Kidney tubule cell (primary cell): ENCODE data around the gene TMEM119.
"Not testable (repeated sequence)": the region's sequence is repeated elsewhere in the genome, so short reads cannot be mapped to it uniquely, and the experiment has no call there.

Experiments
- DNase-seq: peaks from one replicate; pipeline ENCODE4 v3.0.0-alpha.2; 2018; ENCODE audit warnings: low spot score

TMEM119 gene

DNA sequence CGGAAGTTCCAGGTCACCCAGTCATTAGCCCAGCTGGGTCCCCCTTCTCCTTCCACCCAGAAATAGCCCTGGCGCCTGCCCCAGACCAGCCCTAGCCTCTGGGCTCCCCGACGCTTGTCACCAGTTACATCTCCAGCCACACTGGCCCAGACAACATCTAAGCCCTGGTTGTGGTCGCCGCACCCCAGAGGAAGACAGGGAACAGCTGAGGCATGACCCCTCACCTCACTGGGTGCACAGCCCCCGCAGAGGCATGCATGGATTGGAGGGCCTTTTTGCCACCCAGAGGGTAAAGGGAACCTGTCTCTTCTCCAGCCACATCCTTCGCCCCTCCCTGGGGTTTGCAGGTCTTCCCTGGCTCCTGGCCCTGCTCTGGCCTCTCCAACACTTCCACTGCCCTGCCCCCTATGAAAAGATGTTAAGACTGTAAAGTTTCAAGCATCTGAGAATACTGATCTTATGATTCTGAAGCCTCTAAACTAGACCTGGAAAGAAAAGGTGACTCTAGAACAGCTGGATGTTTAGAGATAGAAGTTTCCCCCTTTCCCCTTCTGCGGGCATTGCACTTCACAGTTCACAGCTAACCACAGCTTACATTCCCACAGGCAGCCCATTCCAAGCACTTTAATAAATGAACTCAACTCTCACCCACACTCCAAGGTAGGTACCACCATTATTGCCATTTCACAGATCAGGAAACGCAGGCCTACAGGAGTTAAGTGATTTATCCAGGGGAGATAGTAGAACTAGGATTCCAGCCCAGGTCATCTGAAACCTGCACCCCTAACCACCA lies 14.7 kb downstream of the TMEM119 start:
- DNase-seq: no peak

DNA sequence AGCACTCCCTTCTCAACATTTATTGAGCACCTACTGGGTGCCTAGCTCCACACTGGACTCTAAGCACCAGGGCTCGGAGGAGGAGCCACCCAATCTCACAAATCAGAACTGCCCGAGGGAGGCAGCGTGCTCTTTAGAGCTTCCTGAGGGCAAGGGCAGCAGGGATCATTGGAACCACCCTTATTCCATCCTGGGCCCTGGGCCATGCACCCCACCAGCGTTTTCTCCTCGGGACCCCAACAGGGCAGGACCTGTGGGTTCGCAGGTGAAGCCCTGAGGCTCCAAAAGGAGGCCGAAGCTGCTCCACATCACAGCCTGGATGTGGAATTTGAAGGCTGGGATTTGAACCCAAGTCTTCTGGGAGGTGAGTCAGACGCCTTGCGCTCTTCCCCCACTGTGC lies 15.4 kb downstream of the TMEM119 start:
- DNase-seq: no peak

DNA sequence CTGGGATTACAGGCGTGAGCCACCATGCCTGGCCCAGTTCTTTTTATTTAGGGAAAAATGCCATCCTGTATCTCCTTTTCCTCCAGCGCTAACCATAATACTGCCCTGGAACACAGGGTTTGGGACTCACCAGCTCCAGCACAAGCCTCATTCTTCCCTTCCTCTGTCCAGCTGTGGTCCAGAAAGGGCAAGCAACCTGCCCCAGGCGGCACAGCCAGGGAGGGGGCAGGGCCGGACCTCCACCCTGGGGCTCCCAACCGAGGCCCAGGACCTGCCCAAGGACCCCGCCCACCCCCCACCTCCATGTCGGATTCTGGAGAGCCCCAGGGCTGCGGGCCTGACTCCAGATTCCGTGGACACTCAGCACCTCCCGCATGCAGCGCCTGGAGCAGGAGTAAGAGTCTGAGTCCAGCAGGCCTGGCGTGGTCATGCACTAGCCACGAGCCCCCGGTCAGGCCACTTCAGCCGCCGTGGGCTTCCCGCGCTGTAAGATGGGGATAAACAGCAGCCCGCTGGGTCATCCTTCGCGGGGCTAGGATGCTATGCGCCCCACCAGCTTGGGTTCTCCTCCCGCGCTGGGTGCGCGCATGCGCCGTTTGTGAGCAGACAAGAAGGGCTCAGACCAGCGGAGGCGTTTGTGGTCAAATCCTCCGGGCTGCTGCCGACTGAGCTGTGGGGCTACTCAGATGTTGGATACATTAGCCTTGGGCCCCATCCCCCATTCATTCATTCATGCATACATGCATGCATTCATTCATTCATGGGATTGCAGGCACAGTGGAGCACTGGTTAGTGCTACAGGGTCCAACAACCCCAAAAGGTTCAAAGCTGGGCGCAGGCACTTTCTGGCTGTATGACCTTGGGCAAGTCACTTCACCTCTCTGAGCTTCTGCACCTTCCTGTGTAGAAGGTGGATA lies 16.3 kb downstream of the TMEM119 start:
- DNase-seq: no peak

DNA sequence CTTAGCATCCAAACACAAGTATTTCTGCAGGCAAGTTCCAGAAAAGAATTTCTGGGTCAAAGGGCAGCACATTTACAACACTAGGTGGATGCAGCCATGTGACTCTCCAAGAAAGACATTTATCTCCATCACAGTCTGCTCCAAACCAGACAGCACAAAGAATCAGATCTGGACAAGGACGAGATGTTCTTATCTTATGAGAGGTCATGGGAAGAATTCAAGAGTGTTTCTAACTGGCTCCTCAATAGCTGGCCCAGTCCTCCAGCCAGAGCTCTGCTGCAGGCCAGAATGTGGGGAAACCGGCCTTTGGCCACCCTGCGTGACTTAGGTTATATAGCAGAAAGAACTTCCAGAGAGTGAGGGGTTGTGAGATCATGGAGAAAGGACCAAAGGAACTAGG lies 17.4 kb downstream of the TMEM119 start:
- no peak for DNase-seq

DNA sequence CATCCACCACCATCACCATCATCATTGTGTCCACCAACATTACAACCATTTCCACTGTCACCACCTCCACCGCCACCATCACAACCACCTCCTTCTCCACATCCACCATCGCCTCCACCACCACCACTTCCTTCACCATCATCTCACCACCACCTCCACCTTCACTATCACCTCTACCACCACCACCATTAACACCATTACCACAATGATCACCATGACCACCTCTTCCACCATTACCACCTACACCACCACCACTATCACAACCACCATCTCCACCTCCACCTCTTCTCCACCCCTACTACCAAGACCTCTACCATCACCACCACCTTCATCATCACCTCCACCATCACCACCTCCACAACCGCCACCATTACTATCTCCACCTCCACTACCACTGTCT lies 19.1 kb downstream of the TMEM119 start:
- DNase-seq: no peak

DNA sequence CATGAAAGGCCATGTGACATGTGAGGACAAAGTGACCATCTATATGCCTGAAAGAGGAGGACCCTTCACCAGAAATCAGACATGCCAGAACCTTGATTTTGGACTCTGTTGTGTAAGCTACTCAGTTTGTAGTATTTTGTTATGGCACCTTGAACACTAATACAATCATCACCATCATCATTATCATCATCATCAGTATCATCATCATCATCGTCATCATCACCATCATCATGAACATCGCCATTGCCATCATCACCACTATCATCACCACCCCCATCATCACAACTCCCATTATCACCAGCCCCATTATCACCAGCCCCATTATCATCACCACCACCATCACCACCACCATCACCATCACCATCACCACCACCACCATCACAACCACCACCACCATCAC lies 19.6 kb downstream of the TMEM119 start:
- DNase-seq: no peak

DNA sequence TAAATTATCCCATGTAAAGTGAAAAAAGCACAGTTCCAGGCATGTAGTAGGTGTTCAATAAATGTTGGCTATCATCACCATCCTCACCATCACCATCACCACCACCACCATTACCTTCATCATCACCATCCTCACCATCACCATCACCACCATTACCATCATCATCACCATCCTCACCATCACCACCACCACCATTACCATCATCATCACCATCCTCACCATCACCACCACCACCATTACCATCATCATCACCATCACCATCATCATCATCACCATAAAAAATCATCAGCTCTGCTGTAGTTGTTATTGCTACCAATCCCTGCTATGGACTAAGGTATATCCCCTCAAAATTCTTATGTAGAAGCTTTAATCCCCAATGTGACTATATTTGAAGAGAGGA lies 20.4 kb downstream of the TMEM119 start:
- DNase-seq: no peak

DNA sequence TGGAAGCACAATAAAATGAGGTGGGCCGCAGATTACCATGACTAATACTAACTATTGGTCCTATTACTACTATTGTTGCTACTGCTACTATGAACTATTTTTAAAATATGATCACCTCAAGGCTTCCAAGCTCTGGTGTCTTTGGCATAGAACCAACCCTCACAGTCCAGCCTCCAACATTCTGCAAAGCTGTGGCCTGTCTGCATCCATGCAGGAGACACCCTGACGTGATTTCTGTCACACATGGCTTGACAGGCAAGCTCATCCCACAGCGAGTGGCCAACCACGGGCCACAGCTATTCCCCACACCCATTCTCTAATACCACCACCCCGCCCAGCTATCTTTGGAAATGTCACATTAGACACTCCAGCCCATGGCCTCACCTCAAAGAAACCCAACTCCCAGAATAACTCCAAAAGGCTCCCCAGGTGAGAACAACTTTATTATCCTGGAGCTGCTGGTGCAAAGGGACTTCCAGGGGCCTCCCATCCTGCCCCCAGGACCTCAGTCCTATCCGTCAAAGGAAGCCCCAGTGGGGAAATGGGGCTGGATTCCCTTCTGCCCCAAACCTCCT lies 21.1 kb downstream of the TMEM119 start:
- peak; percentile 58 for DNase-seq

DNA sequence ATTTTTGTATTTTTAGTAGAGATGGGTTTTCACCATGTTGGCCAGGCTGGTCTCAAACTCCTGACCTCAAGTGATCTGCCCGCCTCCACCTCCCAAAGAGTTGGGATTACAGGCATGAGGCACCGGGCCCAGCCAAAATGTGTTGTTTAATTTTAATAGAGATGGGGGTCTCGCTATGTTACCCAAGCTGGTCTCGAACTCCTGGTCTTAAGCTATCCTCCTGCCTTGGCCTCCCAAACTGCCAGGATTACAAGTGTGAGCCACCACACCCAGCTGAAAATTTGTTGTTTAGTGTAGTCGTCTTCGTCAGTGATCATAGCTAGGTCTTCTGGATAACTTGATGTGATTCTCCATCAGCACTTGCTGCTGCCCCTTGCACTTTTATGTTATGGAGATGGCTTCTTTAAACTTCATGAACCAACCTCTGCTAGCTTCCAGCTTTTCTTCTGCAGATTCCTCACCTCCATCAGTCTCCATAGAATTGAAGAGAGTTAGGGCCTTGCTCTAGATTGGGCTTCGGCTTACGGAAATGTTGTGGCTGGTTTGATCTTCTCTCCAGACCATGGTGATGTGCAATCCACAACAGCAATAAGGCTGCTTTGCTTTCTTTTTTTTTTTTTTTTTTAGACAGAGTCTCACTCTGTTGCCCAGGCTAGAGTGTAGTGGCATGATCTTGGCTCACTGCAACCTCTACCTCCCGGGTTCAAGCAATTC lies 22.5 kb downstream of the TMEM119 start:
- no peak for DNase-seq

DNA sequence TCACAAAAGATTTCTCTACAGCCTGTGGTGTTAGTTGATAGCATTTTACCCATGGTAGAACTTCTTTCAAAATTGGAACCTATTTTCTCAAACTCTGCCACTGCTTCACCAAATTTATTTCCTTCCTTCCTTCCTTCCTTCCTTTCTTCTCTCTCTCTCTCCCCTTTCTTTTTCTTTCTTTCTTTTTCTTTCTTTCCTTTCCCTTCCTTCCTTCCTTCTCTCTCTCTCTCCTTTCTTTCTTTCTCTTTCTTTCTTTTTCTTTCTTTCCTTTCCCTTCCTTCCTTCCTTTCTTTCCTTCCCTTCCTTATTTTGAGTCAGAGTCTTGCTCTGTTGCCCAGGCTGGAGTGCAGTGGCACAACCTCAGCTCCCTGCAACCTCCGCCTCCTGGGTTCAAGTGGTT lies 23.6 kb downstream of the TMEM119 start:
- not testable (repeated sequence) for DNase-seq

DNA sequence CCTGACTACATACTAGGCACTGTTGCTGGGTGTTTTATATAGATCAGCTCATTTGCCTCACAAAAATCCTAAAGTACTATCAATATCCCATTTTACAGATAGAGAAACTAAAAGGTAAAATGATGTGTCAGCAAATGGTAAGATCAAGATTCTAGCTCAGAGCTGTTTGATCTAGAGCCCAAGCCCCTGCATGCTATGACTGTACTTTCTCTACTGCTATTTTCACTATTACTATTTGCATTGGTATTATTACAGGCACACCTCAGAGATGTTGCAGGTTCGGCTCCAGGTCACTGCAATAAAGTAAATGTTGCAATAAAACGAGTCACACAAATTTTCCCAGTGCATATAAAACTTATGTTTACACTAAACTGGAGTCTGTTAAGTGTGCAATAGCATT lies 24.6 kb downstream of the TMEM119 start:
- DNase-seq: no peak

DNA sequence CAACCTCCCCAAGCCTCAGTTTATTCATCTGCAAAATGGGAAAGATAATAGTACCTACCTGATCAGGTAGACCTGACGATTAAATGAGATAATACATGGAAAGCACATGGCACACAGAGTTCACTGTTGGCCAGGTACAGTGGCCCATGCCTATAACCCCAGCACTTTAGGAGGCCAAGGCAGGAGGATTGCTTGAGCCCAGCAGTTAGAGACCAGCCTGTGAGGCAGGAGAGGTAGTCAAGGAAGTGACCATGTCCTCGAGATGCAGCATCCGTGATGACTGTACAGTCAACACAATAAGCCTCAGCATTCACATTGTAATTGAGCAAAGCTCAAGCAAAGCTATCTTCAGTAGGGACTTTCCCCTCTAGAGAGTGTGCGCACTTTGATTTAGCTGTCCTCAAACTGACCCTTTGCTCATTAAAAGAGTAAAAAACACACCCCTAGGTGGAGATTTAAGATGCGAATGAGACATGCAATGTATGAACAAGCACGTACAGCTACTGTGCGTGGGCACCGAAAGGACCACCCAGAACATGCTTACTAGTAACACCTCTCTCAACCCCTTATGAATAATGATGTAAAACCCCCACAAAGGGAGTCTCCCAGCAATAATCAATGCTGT lies 25.6 kb downstream of the TMEM119 start:
- DNase-seq: peak; percentile 38

DNA sequence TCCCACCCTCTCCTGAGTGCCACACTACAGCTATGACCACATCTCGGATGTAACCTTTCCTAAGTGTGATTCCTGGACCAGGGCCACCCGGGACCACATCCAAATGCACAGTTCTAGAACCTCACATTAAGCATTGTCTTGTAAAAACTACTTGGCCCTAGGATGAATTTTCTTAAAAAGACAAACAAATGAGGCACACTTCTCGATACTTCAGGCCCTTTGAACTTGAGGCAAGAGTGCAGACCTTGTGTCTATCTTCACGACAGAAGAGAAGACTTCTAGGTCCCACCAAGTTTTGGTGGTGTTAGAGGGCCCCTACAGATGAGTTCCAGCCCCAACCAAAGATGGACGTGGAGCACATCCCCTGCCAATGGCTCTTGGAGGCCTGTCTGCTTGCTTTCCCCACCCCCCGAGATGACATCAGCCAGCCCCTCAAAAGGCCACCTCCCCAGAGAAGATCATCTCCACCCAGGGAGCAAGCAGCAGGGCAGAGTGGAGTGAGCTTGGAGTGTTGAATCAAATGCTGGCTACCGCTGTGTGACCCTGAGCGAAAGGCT lies 26.2 kb downstream of the TMEM119 start:
- DNase-seq: no peak

DNA sequence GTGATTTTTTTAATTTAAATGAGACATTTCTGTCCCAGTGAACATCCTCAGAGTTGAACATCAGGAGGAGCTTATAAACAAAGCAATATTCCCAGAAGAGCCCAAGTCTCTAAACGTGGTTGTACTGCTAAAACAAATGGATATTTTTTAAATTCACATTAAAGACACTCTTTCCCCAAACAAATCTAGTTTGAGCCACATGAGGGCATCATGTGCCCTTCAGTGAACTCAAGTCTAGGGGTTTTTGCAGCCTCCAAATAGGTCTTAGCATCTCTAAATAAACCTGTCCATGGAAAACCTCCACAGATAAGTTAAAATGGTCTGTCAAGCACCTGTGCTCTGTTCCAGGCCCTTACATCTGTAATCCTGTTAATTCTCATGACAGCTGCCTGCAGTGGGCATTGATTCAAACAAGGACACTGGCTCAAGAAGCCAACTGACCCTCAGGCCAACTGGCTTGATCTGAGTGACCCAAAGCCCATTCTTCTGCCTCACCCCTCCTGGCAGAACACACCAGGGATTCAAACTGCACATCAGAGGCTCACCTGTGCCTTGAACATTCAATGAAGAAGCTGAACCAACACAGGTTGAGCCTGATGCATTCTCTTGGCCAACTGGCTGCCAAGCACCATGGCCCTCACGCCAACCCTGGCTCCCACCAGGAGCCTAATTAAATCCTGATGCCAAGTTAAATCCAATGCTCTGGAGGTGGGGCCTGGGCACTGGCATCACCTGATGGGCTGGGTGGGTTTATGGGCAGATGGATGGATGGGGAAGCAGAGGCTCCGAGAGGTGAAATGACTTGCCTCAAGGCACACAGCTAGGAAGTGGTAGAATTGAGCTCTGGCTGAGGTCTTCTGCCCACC lies 26.9 kb downstream of the TMEM119 start:
- DNase-seq: peak; percentile 9

DNA sequence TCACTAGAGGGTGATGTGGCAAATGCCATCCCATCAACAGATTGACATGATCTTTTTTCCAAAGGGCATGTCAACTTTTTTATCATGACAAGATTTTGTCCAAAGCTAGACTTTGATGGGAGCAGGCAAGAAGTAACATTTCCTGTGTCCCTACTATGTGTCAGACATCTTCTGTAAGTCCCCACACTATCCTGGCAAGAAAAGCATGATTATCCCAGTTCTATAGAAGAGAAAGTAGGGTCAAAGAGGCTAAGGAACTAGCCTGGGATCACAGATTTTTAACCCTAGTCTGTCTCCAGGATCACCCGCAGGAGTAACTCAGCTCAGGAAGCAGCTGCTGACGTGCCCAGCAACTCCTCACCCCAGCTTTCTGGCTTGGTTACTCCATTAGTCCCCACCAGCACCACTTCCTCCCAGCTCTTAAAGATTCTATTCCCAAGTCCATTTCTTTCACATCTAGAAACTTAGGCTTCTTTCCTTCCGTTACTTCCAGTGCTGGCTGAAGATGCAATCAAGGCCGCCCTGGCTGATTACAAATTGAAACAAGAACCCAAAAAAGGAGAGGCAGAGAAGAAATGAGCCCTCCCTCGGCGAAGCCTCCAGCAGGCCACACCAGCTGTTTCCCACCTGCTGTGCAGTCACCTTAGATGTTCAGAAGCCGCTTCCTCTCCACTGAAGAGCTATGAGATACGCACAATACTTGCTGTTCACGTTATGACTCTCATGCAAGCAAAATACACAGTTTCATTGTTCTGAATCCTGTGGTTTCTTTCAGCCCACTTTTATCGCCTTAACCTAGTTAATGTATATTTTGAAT lies 29.3 kb downstream of the TMEM119 start:
- no peak for DNase-seq

DNA sequence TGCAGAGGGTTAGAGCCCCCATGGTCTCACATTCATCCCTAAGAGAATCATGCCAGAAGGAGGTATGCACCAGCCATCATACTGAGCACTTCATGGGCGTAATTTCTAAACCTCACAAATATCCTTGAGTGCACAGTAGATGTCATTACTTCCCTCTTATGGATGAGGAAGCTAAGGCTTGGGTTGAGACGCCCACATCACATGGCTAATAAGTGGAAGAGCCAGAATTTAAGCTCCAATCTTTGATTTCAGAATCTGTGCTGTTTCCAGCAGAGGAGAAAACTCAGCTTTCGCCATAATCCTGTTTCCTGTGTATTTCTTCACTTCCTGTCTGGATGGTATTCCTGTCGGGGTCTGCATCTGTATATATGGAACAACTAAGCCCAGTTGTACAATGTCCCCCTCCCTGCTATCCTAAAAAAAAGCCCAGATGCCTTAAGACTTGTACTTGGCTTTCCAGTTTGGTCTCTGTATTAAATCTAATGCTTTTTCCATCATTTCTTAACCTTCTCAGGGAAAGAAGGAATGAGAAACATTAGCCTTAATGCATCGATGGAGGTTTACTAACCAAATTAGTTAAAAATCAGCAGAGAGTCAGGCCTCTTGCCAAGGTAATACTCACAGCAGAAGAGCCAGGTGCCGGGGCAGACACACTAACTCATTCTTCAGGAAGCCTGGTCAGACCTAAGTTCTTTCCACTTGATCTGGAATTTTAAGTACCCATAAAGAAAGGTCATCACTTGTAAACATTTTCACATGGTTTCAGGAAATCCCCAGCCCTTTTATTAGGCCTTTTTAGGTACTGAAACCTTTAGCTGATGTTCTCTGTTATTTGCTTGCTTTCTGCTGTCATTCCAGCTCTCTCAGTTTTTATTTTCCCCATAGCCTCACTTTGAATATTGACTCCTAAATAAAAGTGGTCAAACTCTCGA lies 30.2 kb downstream of the TMEM119 start:
- peak; percentile 89 for DNase-seq

DNA sequence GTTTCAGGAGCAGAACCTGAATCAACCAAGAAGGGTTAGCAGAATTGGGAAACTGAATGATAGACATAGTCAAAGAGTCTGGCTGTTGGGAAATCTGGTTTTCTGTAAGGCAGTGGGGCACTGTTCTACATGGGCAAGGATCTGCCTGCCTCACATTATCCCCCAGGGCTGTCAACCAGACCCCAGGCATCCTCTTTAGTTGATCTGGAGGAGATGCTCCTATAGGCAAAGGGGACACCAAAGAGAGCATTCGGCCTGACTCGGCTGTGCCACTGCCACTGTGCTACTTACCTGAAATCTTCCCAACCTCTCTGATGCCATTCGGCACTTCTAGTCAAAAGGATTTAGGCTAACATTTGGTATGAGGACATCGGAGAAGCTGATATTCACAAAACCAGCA lies 31.4 kb downstream of the TMEM119 start:
- no peak for DNase-seq

DNA sequence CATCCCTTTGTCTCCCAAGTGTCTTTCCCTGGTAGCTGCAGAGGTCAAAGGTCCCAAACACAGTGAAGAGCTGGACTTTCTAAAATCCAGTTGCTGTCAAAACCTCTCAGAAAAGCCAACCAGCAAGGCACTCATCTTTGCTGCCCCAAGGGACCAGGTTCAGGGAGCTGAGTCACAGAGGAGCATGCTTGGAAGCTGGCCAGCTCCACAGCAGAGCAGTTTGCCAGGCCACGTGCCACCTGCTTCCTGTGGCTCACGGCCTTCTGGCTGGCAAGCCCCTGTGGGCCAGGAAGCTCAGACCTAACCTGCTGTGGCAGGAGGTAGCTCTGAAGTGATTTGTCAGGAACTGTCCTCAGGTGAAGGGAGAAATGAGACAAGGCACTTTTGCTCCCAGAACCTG lies 31.9 kb downstream of the TMEM119 start:
- DNase-seq: peak; percentile 95
